Osteocyte (in vitro differentiated cells): ENCODE results near the gene TMEM218. TPM values are rescaled to one million over a fixed set of nuclear protein-coding genes. Genes with fewer than 3 reads are reported as not detected.
A peak's percentile ranks its signal among the peaks of the same experiment; 100 is the strongest.

ENCODE experiments used
- DNase-seq: peaks from one replicate; pipeline ENCODE4 v3.0.0; 2021; ENCODE audit warnings: mixed read lengths; ENCODE audit not compliant: unreplicated experiment; ENCODE audit errors: extremely low spot score
- H3K27ac Mint-ChIP-seq: one replicate; pipeline ENCODE4 v1.8.0; 2021; ENCODE audit warnings: mild to moderate bottlenecking, mixed read lengths; ENCODE audit not compliant: unreplicated experiment
- H3K27me3 Mint-ChIP-seq: one replicate; pipeline ENCODE4 v1.8.0; 2021; ENCODE audit warnings: mixed read lengths; ENCODE audit not compliant: unreplicated experiment
- H3K36me3 Mint-ChIP-seq: one replicate; pipeline ENCODE4 v1.8.0; 2021; ENCODE audit warnings: mixed read lengths; ENCODE audit not compliant: unreplicated experiment
- H3K4me1 Mint-ChIP-seq: one replicate; pipeline ENCODE4 v1.8.0; 2021; ENCODE audit warnings: mixed read lengths; ENCODE audit not compliant: unreplicated experiment
- H3K4me3 Mint-ChIP-seq: one replicate; pipeline ENCODE4 v1.8.0; 2021; ENCODE audit warnings: mild to moderate bottlenecking, moderate library complexity, mixed read lengths; ENCODE audit not compliant: unreplicated experiment
- H3K9me3 Mint-ChIP-seq: one replicate; pipeline ENCODE4 v1.8.0; 2021; ENCODE audit warnings: mixed read lengths; ENCODE audit not compliant: unreplicated experiment
- total RNA-seq: library from RNA; stranded (reverse); gene quantifications from 2 replicates; pipeline ENCODE4 v1.2.1, GENCODE V29; 2021
- TF ChIP-seq, protein P1 (sequence below): fragments of 200-600 bp; sonication (generic); IDR thresholded peaks from 2 replicates; pipeline ENCODE4 v1.5.0; 2021; ENCODE audit warnings: antibody characterized with exemption, mild to moderate bottlenecking, moderate library complexity

TMEM218 gene
- total RNA-seq, 1 donor from 2014 or later: 19.9 TPM

DNA sequence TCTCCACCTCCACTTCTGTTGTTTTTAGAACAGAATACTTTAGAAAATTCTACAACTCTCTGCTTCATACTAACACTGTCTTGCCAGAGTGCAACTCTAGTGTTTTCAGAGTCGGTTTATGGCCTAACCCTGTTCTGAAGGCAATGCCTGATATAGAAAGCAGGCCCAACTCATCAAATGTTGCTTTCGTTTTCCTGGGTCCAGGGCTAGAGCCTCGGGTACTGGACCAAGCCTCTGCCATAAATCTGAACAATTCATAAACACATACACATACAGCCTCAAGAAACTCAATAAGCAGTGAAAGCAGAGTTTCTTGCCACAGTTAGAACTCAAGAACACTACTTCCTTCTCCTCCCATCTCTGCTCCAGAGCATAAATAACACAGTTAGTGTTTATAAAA, 9.8 kb downstream of the TMEM218 start:
- TF ChIP-seq, protein P1, sequence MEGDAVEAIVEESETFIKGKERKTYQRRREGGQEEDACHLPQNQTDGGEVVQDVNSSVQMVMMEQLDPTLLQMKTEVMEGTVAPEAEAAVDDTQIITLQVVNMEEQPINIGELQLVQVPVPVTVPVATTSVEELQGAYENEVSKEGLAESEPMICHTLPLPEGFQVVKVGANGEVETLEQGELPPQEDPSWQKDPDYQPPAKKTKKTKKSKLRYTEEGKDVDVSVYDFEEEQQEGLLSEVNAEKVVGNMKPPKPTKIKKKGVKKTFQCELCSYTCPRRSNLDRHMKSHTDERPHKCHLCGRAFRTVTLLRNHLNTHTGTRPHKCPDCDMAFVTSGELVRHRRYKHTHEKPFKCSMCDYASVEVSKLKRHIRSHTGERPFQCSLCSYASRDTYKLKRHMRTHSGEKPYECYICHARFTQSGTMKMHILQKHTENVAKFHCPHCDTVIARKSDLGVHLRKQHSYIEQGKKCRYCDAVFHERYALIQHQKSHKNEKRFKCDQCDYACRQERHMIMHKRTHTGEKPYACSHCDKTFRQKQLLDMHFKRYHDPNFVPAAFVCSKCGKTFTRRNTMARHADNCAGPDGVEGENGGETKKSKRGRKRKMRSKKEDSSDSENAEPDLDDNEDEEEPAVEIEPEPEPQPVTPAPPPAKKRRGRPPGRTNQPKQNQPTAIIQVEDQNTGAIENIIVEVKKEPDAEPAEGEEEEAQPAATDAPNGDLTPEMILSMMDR: no peak
- no peak overlapping the region for H3K4me3 Mint-ChIP-seq
- no peaks in the 10 kb centered on the region for H3K27me3 Mint-ChIP-seq
- no peaks in the 10 kb centered on the region for H3K9me3 Mint-ChIP-seq
- DNase-seq: no peak
- no peak overlapping the region for H3K27ac Mint-ChIP-seq
- H3K4me1 Mint-ChIP-seq: no peaks in the 10 kb centered on the region
- H3K36me3 Mint-ChIP-seq: peaks cover 19% of the 10 kb centered on the region

DNA sequence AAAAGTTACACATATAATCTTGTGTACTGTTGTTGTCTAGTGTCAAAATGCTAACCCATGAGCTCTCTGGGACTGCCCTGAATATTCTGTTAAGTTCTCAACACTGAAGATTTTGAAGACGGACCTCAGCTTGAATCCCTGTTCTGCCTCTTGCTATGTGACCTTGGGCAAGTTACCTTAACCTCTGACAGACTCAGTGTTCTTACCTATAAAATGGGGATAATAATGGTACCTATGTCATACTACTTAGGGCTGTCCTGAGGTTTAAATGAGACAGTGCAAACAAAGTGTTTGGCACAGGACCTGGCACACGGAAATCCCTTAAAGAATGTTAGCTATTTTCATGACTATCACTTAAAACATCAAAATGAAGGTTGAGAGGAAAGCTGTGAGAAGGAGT, 11.3 kb downstream of the TMEM218 start:
- H3K36me3 Mint-ChIP-seq: peaks cover 25% of the 10 kb centered on the region
- DNase-seq: no peak
- H3K27me3 Mint-ChIP-seq: no peaks in the 10 kb centered on the region
- TF ChIP-seq, protein P1: no peak
- no peaks in the 10 kb centered on the region for H3K9me3 Mint-ChIP-seq
- H3K27ac Mint-ChIP-seq: no peak overlapping the region
- no peaks in the 10 kb centered on the region for H3K4me1 Mint-ChIP-seq
- no peak overlapping the region for H3K4me3 Mint-ChIP-seq

DNA sequence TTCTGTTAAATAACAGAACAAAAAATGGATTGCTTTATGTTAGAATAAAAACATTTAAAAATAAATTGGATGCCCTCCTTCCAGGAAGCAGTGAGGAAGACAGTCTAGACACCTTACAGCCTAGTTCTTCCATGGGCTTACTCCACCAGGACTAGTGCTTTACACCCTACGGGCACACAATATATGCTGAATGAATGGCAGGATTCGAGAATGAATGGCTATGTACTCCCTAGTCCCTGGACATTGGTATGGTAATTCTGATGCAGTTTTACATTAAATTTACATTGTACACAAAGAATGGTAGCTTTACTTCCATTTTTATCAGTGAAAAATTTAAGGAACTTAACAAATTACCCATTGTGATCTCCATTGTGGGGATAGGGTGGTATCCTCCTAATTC, 16.7 kb downstream of the TMEM218 start:
- no peak overlapping the region for H3K27ac Mint-ChIP-seq
- TF ChIP-seq, protein P1: no peak
- H3K27me3 Mint-ChIP-seq: no peaks in the 10 kb centered on the region
- H3K4me1 Mint-ChIP-seq: peaks cover 8% of the 10 kb centered on the region
- H3K9me3 Mint-ChIP-seq: no peaks in the 10 kb centered on the region
- DNase-seq: no peak
- no peak overlapping the region for H3K4me3 Mint-ChIP-seq
- peaks cover 19% of the 10 kb centered on the region for H3K36me3 Mint-ChIP-seq

DNA sequence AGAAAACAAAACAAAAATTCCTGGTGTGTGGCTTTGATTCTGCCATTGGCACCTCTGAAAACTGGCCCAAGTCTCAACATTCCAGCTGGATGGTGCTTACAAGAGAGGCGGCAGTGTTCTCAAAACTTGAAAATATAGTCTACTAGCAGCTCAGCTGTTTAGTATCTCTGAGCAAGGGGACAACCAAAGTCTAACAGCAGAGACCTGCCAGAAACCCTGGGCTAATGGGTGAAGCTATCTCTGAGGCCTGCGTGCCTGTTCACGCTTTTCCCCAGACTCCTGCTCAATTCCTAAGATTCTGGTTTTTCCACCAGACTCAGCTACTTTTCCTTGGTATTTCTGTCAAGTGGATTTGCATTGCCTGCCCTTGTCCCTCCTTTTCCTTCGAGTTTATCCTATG, 17.9 kb downstream of the TMEM218 start:
- Mint-ChIP-seq H3K4me1 (peaks cover 8% of the 10 kb centered on the region), H3K27me3 (no peaks in the 10 kb centered on the region), H3K27ac (no peak overlapping the region), H3K4me3 (no peak overlapping the region), H3K36me3 (peaks cover 13% of the 10 kb centered on the region), H3K9me3 (no peaks in the 10 kb centered on the region)
- DNase-seq: no peak
- TF ChIP-seq, protein P1: no peak

DNA sequence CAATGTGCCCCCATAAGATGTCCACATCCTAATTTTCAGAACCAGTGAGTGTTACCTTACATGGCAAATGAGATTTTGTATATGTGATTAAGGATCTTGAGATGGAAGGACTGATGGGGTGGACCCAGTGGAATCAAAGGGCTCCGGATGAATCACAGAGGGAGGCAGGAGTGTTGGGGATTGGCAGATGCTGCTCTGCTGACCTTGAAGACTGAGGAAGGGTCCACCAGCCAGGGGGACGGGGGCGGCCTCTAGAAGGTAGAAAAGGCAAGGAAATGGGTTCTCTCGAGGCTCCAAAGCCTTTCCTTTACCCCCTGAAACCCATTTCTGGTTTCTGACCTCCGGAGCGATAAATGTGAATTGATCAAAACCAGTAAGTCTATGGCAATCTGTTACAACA, 18.8 kb downstream of the TMEM218 start:
- Mint-ChIP-seq H3K4me1 (peaks cover 8% of the 10 kb centered on the region), H3K27ac (no peak overlapping the region), H3K36me3 (peaks cover 11% of the 10 kb centered on the region), H3K9me3 (no peaks in the 10 kb centered on the region), H3K4me3 (no peak overlapping the region), H3K27me3 (no peaks in the 10 kb centered on the region)
- TF ChIP-seq, protein P1: no peak
- peak; percentile 60 for DNase-seq
